ENCODE measurements around the gene UBE2E3. TPM values are rescaled to one million over a fixed set of nuclear protein-coding genes. Genes with fewer than 3 reads are reported as not detected.

Gene UBE2E3
- total RNA-seq, 1 donor from 2014 or later = 237 TPM

DNA sequence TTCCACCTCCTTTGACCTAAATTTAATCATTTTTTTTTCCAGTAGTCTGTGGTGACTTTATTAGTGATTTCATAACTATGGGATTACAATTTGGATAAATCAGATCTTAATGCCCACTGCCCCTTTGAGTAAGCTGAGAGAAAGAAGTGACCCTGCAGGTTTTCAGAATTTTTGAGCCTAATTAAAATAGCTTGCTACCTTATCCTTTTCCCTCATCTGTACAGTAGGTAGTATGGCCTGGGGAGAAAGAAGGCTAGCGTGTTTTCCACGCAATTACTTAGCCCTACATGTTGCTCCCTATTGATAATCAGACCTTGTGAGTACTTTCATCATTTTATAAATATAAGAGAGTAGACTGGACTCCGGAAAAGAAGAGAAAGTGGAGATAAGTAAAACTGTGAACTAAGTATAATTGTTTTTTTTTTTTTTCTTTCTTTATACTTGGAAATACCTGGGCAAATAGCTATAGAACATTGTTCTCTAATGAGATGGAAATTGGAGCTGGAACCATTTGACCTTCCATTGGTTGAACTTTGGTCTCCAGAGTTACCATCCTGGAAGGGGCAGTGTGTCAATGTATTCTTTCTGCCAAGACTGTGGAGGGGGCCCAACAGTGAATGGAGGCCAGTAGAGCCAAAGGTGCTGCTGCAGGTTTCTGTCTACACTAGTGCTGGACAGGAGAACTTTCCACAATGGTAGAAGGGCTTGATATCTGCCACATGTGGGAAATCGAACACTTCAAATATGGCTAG, 26.9 kb downstream of the UBE2E3 start:
- TF ChIP-seq, protein P1, sequence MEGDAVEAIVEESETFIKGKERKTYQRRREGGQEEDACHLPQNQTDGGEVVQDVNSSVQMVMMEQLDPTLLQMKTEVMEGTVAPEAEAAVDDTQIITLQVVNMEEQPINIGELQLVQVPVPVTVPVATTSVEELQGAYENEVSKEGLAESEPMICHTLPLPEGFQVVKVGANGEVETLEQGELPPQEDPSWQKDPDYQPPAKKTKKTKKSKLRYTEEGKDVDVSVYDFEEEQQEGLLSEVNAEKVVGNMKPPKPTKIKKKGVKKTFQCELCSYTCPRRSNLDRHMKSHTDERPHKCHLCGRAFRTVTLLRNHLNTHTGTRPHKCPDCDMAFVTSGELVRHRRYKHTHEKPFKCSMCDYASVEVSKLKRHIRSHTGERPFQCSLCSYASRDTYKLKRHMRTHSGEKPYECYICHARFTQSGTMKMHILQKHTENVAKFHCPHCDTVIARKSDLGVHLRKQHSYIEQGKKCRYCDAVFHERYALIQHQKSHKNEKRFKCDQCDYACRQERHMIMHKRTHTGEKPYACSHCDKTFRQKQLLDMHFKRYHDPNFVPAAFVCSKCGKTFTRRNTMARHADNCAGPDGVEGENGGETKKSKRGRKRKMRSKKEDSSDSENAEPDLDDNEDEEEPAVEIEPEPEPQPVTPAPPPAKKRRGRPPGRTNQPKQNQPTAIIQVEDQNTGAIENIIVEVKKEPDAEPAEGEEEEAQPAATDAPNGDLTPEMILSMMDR (IDR thresholded peaks at IDR 0.05; ENCODE audit: unreplicated experiment) = no peak
- no peak overlapping the region for H3K27ac Mint-ChIP-seq (ENCODE audit: unreplicated experiment)
- H3K9me3 Mint-ChIP-seq (ENCODE audit: unreplicated experiment) = no peaks in the 10 kb centered on the region
- peaks cover 2% of the 10 kb centered on the region for H3K27me3 Mint-ChIP-seq (ENCODE audit: unreplicated experiment)
- no peak overlapping the region for H3K4me3 Mint-ChIP-seq (ENCODE audit: unreplicated experiment)
- no peaks in the 10 kb centered on the region for H3K36me3 Mint-ChIP-seq (ENCODE audit: low read depth, unreplicated experiment)
- DNase-seq (ENCODE audit: low spot score) = no peak
- H3K4me1 Mint-ChIP-seq (ENCODE audit: unreplicated experiment) = peaks cover 16% of the 10 kb centered on the region

DNA sequence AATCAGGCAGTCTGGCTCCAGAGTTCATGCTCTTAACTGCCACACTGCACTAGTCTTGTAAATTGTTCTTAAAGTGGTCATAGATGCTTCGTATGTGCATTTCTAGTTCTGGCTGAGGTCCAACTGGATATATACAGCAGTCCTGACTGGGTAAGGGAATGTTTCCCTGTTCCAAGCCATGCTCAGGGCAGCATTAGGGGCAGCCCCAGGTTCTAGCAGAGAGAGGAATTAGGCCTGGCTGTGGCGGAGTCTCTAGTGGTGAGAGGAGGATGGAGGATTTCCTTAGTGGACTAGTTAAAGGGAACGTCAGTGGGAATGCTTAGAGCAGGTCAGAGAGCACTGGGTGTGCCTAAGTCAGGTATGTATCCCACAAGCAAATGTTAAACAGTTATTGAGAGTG, 28.0 kb downstream of the UBE2E3 start:
- DNase-seq (ENCODE audit: low spot score) = peak; percentile 12
- H3K36me3 Mint-ChIP-seq (ENCODE audit: low read depth, unreplicated experiment) = no peaks in the 10 kb centered on the region

DNA sequence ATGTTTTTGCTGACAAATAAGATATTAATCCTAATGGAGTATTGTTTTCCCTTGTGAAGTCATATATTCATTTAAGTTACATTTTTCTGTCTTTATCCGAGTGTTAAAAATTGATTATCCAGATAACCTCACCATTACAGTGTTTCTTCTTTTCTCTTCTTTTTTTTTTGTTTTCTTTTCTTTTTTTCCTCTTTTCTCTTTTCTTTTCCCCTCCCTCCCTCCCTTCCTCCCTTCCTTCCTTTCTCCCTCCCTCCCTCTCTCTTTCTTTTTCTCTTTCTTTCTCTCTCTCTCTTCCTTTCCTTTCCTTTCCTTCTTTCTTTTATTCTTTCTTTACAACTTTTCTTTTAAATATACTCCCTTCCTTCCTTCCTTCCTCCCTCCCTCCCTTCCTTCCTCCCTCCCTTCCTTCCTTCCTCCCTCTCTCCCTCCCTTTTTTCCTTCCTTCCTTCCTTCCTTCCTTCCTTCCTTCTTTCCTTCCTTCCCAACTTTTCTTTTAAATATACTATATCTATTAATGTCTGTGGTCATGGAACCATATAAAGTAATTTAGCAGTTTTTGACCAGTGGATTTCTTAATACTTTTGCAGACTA, 40.9 kb downstream of the UBE2E3 start:
- no peak overlapping the region for H3K27ac Mint-ChIP-seq (ENCODE audit: unreplicated experiment)
- no peak overlapping the region for H3K4me3 Mint-ChIP-seq (ENCODE audit: unreplicated experiment)
- peaks cover 2% of the 10 kb centered on the region for H3K27me3 Mint-ChIP-seq (ENCODE audit: unreplicated experiment)
- H3K9me3 Mint-ChIP-seq (ENCODE audit: unreplicated experiment) = no peaks in the 10 kb centered on the region
- no peak for DNase-seq (ENCODE audit: low spot score)
- peaks cover 8% of the 10 kb centered on the region for H3K4me1 Mint-ChIP-seq (ENCODE audit: unreplicated experiment)
- H3K36me3 Mint-ChIP-seq (ENCODE audit: low read depth, unreplicated experiment) = no peaks in the 10 kb centered on the region
- TF ChIP-seq, protein P1 (IDR thresholded peaks at IDR 0.05; ENCODE audit: unreplicated experiment) = no peak

More for the DNA sequence above, 28.0 kb downstream of the UBE2E3 start:
- Mint-ChIP-seq H3K4me1 (ENCODE audit: unreplicated experiment) (peaks cover 16% of the 10 kb centered on the region), H3K27ac (ENCODE audit: unreplicated experiment) (no peak overlapping the region), H3K4me3 (ENCODE audit: unreplicated experiment) (no peak overlapping the region), H3K9me3 (ENCODE audit: unreplicated experiment) (no peaks in the 10 kb centered on the region), H3K27me3 (ENCODE audit: unreplicated experiment) (peaks cover 2% of the 10 kb centered on the region)
- TF ChIP-seq, protein P1 (IDR thresholded peaks at IDR 0.05; ENCODE audit: unreplicated experiment) = no peak

DNA sequence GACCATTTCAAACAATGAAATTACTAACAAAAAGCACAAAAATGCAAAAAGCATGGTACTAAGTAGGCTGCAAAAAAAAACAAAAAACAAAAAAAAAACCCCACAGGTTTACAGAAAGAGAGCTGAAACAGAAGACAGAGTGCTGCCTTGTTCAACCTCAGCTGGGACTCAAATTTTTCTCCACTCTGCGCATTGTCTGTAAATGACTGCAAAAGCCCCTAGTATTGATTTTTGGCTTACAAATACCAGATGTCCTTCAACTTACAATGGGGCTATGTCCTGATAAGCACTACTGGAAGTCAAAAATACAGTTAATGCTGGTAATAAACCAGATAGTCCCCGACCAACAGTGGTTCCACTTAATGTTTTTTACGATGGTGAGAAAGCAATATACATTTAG, 42.2 kb downstream of the UBE2E3 start:
- Mint-ChIP-seq H3K9me3 (ENCODE audit: unreplicated experiment) (no peaks in the 10 kb centered on the region), H3K27me3 (ENCODE audit: unreplicated experiment) (peaks cover 2% of the 10 kb centered on the region), H3K36me3 (ENCODE audit: low read depth, unreplicated experiment) (no peaks in the 10 kb centered on the region), H3K4me1 (ENCODE audit: unreplicated experiment) (peaks cover 3% of the 10 kb centered on the region), H3K27ac (ENCODE audit: unreplicated experiment) (no peak overlapping the region), H3K4me3 (ENCODE audit: unreplicated experiment) (no peak overlapping the region)
- TF ChIP-seq, protein P1 (IDR thresholded peaks at IDR 0.05; ENCODE audit: unreplicated experiment) = no peak
- no peak for DNase-seq (ENCODE audit: low spot score)

DNA sequence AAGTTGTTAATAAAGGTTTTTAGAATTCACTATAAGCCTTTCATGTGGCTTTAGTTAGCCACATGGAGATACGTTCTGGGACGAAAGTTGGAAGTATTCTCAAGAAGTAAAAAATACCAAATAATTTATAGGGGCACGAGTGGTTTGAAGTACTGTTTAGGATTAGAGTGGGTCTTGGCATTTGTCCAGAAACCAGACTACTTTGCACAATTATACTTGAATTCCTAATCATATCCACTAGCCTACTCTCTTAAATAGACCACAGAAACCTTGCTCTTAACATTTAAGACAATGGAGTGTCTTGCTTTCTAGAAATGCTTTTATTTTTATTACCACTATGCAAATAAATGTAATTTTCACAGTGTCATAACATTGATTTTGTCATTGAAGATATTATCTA, 44.6 kb downstream of the UBE2E3 start:
- H3K9me3 Mint-ChIP-seq (ENCODE audit: unreplicated experiment) = no peaks in the 10 kb centered on the region
- peaks cover 2% of the 10 kb centered on the region for H3K27me3 Mint-ChIP-seq (ENCODE audit: unreplicated experiment)
- no peak for DNase-seq (ENCODE audit: low spot score)
- H3K4me3 Mint-ChIP-seq (ENCODE audit: unreplicated experiment) = no peak overlapping the region
- H3K27ac Mint-ChIP-seq (ENCODE audit: unreplicated experiment) = no peak overlapping the region
- peaks cover 3% of the 10 kb centered on the region for H3K4me1 Mint-ChIP-seq (ENCODE audit: unreplicated experiment)
- H3K36me3 Mint-ChIP-seq (ENCODE audit: low read depth, unreplicated experiment) = no peaks in the 10 kb centered on the region
- TF ChIP-seq, protein P1 (IDR thresholded peaks at IDR 0.05; ENCODE audit: unreplicated experiment) = no peak

Measured in endothelial cell (in vitro differentiated cells).